OCI-LY3 (cell line): Measurements from ENCODE around the gene BABAM2.

Experiments
- CTCF ChIP-seq: fragments of 200-600, 300-600 bp; sonication (generic); IDR thresholded peaks from 2 replicates; pipeline ENCODE4 v1.5.1; 2014; ENCODE audit warnings: antibody characterized with exemption, low read length, low read depth
- EZH2phosphoT487 ChIP-seq: fragments of 200-600 bp; shearing (Covaris generic); IDR thresholded peaks from 2 replicates; pipeline ENCODE4 v1.6.1; 2018; ENCODE audit warnings: antibody characterized with exemption, mixed run types, low read depth

GRCh38 chr2:28047681-28048080 lies 157.2 kb downstream of the BABAM2 start:
- TF ChIP-seq CTCF: no peak
- no peak for TF ChIP-seq EZH2phosphoT487
